Measurements from ENCODE around the gene SIVA1. TPM values are rescaled to one million over a fixed set of nuclear protein-coding genes. Genes with fewer than 3 reads are reported as not detected.
"Not testable (repeated sequence)": the region's sequence is repeated elsewhere in the genome, so short reads cannot be mapped to it uniquely, and the experiment has no call there.

SIVA1 gene
- total and polyA plus RNA-seq, 2 of the 8 experiments (the other 6 are each of a cell fraction or from before 2014, with no cell fraction given) = 123 to 589 TPM

DNA sequence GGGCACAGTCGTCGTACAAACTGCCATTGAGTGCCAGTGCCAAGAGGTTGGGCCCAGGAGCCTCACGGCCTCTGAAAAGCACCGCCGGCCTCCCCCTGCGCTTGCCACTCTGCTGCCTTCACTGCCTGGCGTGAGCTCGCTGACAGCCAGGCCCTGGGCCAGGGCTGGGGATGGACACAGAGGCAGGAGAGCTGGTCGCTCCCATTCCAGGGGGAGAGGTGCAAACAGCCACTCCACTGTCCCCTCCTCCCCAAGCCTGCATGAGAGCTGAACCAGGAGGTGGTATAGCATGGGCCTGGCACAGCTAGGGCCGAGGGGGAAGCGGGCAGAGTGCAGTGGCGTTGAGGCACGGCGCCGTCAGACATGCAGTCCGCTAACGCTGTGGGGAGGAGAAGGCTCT, 24.3 kb upstream of the SIVA1 start (continued):
- TF ChIP-seq TAF7 (optimal IDR thresholded peaks at IDR 0.05; ENCODE audit: borderline replicate concordance, low read depth, low read length) (no peak), NANOG (IDR thresholded peaks at IDR 0.05; ENCODE audit: insufficient read depth, low read depth, low read length, poor library complexity, severe bottlenecking) (no peak), SP2 (IDR thresholded peaks at IDR 0.05; ENCODE audit: low read length) (no peak), CBX8 (IDR thresholded peaks at IDR 0.05; ENCODE audit: borderline replicate concordance, low read depth, low read length) (no peak), RXRA (IDR thresholded peaks at IDR 0.05; ENCODE audit: insufficient read depth, low read depth, low read length) (no peak), CTBP2 (IDR thresholded peaks at IDR 0.05; ENCODE audit: borderline replicate concordance, insufficient read depth, insufficient read length, low read length) (no peak)

DNA sequence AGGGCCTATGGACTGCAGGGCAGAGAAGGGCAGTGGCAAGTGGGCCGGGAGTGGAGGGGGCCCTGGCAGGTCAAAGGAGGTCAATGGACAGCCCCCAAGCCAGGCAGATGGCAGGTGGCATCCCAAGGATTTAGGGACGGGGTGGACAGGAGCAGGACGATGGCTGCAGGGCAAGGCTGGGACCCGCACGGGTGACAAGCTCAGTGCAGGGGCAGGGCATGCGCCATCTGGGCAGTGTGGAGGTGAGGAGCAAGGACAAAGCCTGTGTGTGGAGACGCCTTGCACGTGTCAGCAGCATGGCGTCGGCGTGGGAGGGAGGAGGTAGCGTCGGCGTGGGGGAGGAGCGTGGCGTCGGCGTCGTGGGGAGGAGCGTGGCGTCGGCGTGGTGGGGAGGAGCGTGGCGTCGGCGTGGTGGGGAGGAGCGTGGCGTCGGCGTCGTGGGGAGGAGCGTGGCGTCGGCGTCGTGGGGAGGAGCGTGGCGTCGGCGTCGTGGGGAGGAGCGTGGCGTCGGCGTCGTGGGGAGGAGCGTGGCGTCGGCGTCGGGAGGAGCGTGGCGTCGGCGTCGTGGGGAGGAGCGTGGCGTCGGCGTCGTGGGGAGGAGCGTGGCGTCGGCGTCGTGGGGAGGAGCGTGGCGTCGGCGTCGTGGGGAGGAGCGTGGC, 23.6 kb upstream of the SIVA1 start:
- H3K18ac ChIP-seq (ENCODE audit: extremely low read depth, low read length); H3K4me2 ChIP-seq (ENCODE audit: insufficient read depth in 1 of 2, low read depth in 2 of 2, low read length in 2 of 2); H4K91ac ChIP-seq (replicated peaks; ENCODE audit: insufficient read length, low read length); FAIRE-seq; H4K8ac ChIP-seq (ENCODE audit: extremely low read depth, insufficient read depth, low read length); DNase-seq (ENCODE audit: low read depth in 1 of 2, low spot score in 2 of 2); H3K27ac ChIP-seq (ENCODE audit: low read depth, low read length); H2BK12ac ChIP-seq (ENCODE audit: low read depth, low read length); H3K23me2 ChIP-seq (ENCODE audit: low read depth, low read length); H3K9me3 ChIP-seq (ENCODE audit: insufficient read depth in 2 of 2, low read depth in 1 of 2, low read length in 1 of 2); H2BK5ac ChIP-seq (ENCODE audit: low read depth, low read length); H3K4ac ChIP-seq (replicated peaks; ENCODE audit: insufficient read length, low read depth, low read length); H2BK20ac ChIP-seq (ENCODE audit: low read length); H3K79me1 ChIP-seq (ENCODE audit: low read depth, low read length); H3K9ac ChIP-seq (replicated peaks in 1 of 4; ENCODE audit: extremely low read depth in 1 of 4, low read depth in 3 of 4, low read length in 3 of 4); H4K20me1 ChIP-seq (replicated peaks in 1 of 2; ENCODE audit: control insufficient read depth in 1 of 2, insufficient read depth in 2 of 2, low read length in 2 of 2); H3K36me3 ChIP-seq (ENCODE audit: control insufficient read depth in 2 of 4, insufficient read depth in 4 of 4, low read length in 3 of 4); H3K14ac ChIP-seq (ENCODE audit: insufficient read length); H2BK120ac ChIP-seq (replicated peaks; ENCODE audit: low read depth, low read length); H2BK15ac ChIP-seq (ENCODE audit: low read length); H3K23ac ChIP-seq (ENCODE audit: insufficient read length); H3K4me3 ChIP-seq (ENCODE audit: extremely low read depth in 1 of 4, insufficient read depth in 2 of 4, low read depth in 3 of 4, low read length in 4 of 4); H3K79me2 ChIP-seq (ENCODE audit: control insufficient read depth in 1 of 2, insufficient read depth in 2 of 2, low read length in 2 of 2); H2AK5ac ChIP-seq (ENCODE audit: low read depth, low read length); H3K27me3 ChIP-seq (replicated peaks in 1 of 4; ENCODE audit: control insufficient read depth in 3 of 4, extremely low read depth in 1 of 4, insufficient read depth in 3 of 4, low read length in 3 of 4); H4K5ac ChIP-seq (ENCODE audit: insufficient read length, low read depth, low read length); H3K56ac ChIP-seq (replicated peaks; ENCODE audit: insufficient read length, low read depth, low read length); H2AFZ ChIP-seq (ENCODE audit: low read length): not testable (repeated sequence)
- WGBS, 2 experiments (ENCODE audit: extremely low coverage in 1 of 2, insufficient coverage in 1 of 2, insufficient read length in 1 of 2, insufficient replicate concordance in 2 of 2, low coverage in 1 of 2, low lambda C conversion rate in 2 of 2, missing lambda C conversion rate in 1 of 2) = 92% methylated on average over 18 of the region's 73 CpGs; no CpG with 5 or more reads in 1 of the 2 experiments
- ChIA-PET CTCF (ENCODE audit: partially characterized antibody) (interaction anchor here (0.6 to 1.5 kb wide), 7 partner anchors 9 to 71 kb away, joined by 3 to 7 read pairs (median 3); no protein-coding TSS in a partner anchor), POLR2A (ENCODE audit: partially characterized antibody) (interaction anchor here (0.7 kb wide), 1 partner anchor 25 kb away, joined by 3 read pairs; no protein-coding TSS in a partner anchor)
- peaks cover 0 to 12% (median 8%) of the 10 kb centered on the region in 4 experiments; a peak in 6 of 7 replicates for H3K4me1 ChIP-seq (replicated peaks in 1 of 4; ENCODE audit: control insufficient read depth in 3 of 4, insufficient read depth in 4 of 4, low read length in 3 of 4)
